Fibroblast of mammary gland (primary cell): ENCODE results near the gene TSPAN5.

Experiments used
- DNase-seq: peaks from one replicate; pipeline ENCODE4 v3.0.0-alpha.2; 2010; ENCODE audit warnings: low read depth
- H3K4me3 ChIP-seq: 2 replicates; pipeline ENCODE4 v1.5.1; 2011; ENCODE audit warnings: low read depth, mild to moderate bottlenecking, low read length, moderate library complexity; ENCODE audit not compliant: control insufficient read depth
- CTCF ChIP-seq: conservative IDR thresholded peaks from 2 replicates; pipeline ENCODE4 v1.5.1; 2011; ENCODE audit warnings: low read depth, low read length, inconsistent platforms; ENCODE audit not compliant: control insufficient read depth, insufficient read depth

The TSPAN5 gene

DNA sequence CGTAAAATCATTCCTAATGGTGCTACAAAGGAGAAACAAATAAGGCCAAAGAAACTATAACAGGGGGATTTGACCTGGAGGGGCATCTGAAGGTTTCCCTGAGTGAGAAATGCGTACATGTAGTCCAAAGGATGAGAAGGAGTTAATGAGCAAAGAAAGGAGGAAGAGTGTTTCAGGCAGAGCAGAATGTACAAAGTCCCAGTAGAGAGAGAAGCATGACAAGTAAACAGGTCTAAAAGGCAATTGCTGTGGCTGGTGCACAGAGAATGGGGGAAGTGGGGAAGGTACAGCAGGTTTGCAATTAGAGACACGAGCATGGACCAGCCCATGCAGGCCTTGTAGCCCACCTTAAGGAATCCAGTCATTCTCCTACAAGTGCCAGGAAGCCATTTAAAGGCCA is 145.5 kb downstream of the TSPAN5 start:
- no peak for DNase-seq
- H3K4me3 ChIP-seq = no peak overlapping the region
- TF ChIP-seq CTCF = no peak

- DNase-seq = peak; percentile 93
- no peak overlapping the region for H3K4me3 ChIP-seq
- TF ChIP-seq CTCF = no peak
These were observed 147.5 kb downstream of the TSPAN5 start for GRCh38 chr4:98510757-98511517.

DNA sequence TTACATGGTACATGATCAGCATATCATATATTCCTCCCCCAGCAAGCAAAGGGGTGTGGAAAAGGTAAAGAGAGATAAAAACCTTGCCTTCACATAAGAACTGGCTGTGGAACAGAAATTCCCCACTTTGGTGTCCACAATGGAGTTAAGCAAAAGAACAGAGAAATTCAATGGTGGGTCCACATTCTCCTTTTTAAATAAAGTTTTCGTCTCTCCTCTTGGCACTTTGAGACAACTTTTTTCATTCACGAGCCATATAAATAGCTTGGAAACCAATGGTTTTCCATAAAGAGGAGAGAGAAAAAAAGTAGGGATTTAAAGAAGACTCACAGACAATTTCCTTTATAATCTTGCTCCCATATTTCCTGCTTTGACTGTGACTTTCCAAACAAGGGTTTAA is 148.1 kb downstream of the TSPAN5 start:
- TF ChIP-seq CTCF = no peak
- DNase-seq = no peak
- no peak overlapping the region for H3K4me3 ChIP-seq

DNA sequence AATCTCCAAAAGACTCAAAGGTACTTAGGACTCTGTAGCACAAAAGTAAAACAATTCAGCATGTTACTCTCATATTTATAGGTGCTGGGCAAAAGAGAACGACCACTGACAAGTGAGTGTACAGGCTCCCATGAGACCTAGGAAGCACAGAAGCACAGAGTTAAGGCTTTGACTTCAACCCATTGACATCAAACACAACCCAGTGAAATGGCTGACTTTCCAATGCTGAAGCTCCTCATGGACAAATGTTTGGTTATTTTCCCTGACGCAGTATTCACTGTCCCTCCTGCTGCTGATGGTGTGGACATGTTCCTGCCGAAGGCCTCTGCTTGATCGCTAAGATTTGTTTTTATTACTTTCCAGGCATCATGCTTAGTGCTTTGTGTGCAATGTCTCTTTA is 148.7 kb downstream of the TSPAN5 start:
- H3K4me3 ChIP-seq = no peak overlapping the region
- peak; percentile 36 for DNase-seq
- TF ChIP-seq CTCF = no peak

DNA sequence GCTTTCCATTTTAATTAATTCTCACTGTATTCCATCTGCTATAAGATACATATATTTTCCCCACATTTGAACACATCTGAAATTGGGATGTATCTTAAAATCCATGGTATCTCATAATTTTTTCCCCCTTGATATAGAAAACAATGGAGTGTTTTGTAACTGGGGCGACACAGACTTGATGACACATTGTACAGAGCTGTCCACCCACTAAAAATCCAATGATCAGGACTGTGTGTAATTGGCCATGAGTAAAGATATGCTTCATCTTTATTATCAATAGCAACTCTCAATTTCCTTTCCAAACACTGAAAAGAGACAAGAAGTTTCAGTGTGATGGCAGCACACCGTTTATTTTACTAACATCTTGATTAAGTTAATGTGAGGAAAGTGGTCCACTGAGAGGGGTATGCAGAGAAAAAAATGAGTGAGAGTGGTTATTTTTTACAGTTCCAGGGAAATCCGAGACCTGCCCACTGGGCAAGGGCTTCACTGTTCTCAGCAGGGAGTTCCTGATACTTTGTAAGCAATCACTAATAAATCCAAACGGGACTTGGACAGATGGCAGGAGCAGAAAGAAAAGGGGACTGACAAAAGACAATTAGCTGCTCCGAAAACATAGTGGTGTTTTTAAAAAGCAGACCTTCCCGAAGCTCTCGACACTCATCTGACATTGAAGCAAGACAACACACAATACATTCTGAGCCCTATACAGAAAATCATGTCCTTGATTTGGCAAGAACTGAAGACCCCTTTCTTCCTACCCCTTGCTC is 149.4 kb downstream of the TSPAN5 start:
- TF ChIP-seq CTCF = no peak
- no peak for DNase-seq
- no peak overlapping the region for H3K4me3 ChIP-seq

DNA sequence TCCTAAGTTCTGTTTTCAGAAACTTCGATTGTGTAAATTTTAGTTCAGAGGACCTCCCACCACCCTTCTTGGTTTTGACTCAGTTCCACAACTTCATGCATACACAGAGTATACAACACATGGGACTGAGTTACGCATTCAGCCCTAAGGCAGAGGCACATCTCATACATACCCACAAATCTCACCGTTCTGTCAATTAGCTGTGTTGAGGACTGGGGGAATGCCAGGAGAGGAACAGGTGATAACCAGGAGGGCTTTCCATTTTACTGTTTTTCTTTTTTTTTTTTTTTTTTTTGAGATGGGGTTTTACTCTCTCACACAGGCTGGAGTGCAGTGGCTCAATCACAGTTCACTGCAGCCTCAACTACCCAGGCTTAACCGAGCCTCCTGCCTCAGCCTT is 150.2 kb downstream of the TSPAN5 start:
- no peak for DNase-seq
- no peak for TF ChIP-seq CTCF
- no peak overlapping the region for H3K4me3 ChIP-seq
